Measurements from ENCODE around the gene EXOC4. TPM values are rescaled to one million over a fixed set of nuclear protein-coding genes. Genes with fewer than 3 reads are reported as not detected.

Gene EXOC4
- total and polyA plus RNA-seq, 2 of the 8 experiments (the other 6 are each of a cell fraction or from before 2014, with no cell fraction given), result 27.0 to 67.3 TPM

- TF ChIP-seq PHF8 (conservative IDR thresholded peaks at IDR 0.05; ENCODE audit: low read depth, low read length), result no peak
Observed at GRCh38 chr7:133572087-133572486, 319.2 kb downstream of the EXOC4 start (continued).
